H54 (cell line): ENCODE data around the gene IFNB1.

Experiments
- DNase-seq: peaks from one replicate; pipeline ENCODE4 v3.0.0; 2011; ENCODE audit warnings: low spot score, mixed read lengths; ENCODE audit not compliant: insufficient read length
- FAIRE-seq: peaks from 3 replicates; lab custom pipeline; 2011; peaks lifted over from hg19 to GRCh38; lab: Jason Lieb, UNC
- POLR2A ChIP-seq: IDR thresholded peaks from 2 replicates; pipeline ENCODE4 v1.6.1; 2011; ENCODE audit warnings: low read depth, mild to moderate bottlenecking, low read length

Gene IFNB1

GRCh38 chr9:21077781-21078180, at the start of gene IFNB1:
Gene IFNB1 (minus strand): TSS chr9:21077942. CDS start chr9:21077869, 73 bp downstream.
- no peak for TF ChIP-seq POLR2A
- DNase-seq (no peak), FAIRE-seq (no peak)

- FAIRE-seq (no peak), DNase-seq (no peak)
- no peak for TF ChIP-seq POLR2A
These were observed 44.0 kb upstream of the IFNB1 start for GRCh38 chr9:21121595-21122251.

GRCh38 chr9:21121079-21121478, 43.3 kb upstream of the IFNB1 start:
- no peak for TF ChIP-seq POLR2A
- FAIRE-seq (no peak), DNase-seq (no peak)

- no peak for DNase-seq
- TF ChIP-seq POLR2A = no peak
- FAIRE-seq = no peak
These were observed 41.5 kb upstream of the IFNB1 start for GRCh38 chr9:21119093-21119770.

GRCh38 chr9:21114311-21114710, 36.6 kb upstream of the IFNB1 start:
- TF ChIP-seq POLR2A = no peak
- FAIRE-seq (no peak), DNase-seq (no peak)

GRCh38 chr9:21110708-21111576, 33.2 kb upstream of the IFNB1 start:
- FAIRE-seq = peak; percentile 99
- no peak for DNase-seq
- TF ChIP-seq POLR2A = no peak

GRCh38 chr9:21104787-21105186, 27.0 kb upstream of the IFNB1 start:
- no peak for TF ChIP-seq POLR2A
- FAIRE-seq = no peak
- DNase-seq = no peak

- peak; percentile 6 for FAIRE-seq
- TF ChIP-seq POLR2A = no peak
These were observed 24.6 kb upstream of the IFNB1 start for GRCh38 chr9:21102305-21102704.

GRCh38 chr9:21097817-21098216, 20.1 kb upstream of the IFNB1 start:
- FAIRE-seq (no peak), DNase-seq (no peak)
- no peak for TF ChIP-seq POLR2A

More at GRCh38 chr9:21102305-21102704, 24.6 kb upstream of the IFNB1 start:
- DNase-seq = no peak

- FAIRE-seq (peak; percentile 11), DNase-seq (no peak)
- no peak for TF ChIP-seq POLR2A
These were observed 19.1 kb upstream of the IFNB1 start for GRCh38 chr9:21096901-21097255.

- DNase-seq = no peak
- no peak for TF ChIP-seq POLR2A
- peak; percentile 96 for FAIRE-seq
These were observed 18.6 kb upstream of the IFNB1 start for GRCh38 chr9:21096172-21096900.

GRCh38 chr9:21095561-21095960, 17.8 kb upstream of the IFNB1 start:
- no peak for TF ChIP-seq POLR2A
- FAIRE-seq (peak; percentile 61), DNase-seq (no peak)

- no peak for TF ChIP-seq POLR2A
- FAIRE-seq (no peak), DNase-seq (no peak)
These were observed 8.8 kb upstream of the IFNB1 start for GRCh38 chr9:21086538-21086937.

- DNase-seq (no peak), FAIRE-seq (no peak)
- TF ChIP-seq POLR2A = no peak
These were observed 7.3 kb upstream of the IFNB1 start for GRCh38 chr9:21085005-21085404.
